Upper lobe of left lung (tissue), 6 donors: Measurements from ENCODE around the gene SLC39A6. TPM values are rescaled to one million over a fixed set of nuclear protein-coding genes. Genes with fewer than 3 reads are reported as not detected.

Experiments
- ATAC-seq, 2 donors: fragments of 200-7000 bp; cut with Tn5 transposase; one replicate each; pipeline ENCODE4 v1.9.1; 2022; ENCODE audit warnings: mild to moderate bottlenecking in 2 of 2, moderate library complexity in 2 of 2; ENCODE audit not compliant: low FRiP score in 2 of 2
- DNase-seq, 2 donors: peaks; one replicate each; pipeline ENCODE4 v3.0.0-alpha.2; 2019 to 2020
- H3K27ac ChIP-seq, 4 donors: fragments of 200-600 bp; sonication (generic); one replicate each; pipeline ENCODE4 v1.5.1; 2016 to 2019
- H3K27me3 ChIP-seq, 4 donors: fragments of 200-600 bp; sonication (generic); one replicate each; pipeline ENCODE4 v1.5.1; 2017 to 2019
- H3K36me3 ChIP-seq, 4 donors: fragments of 200-600 bp; sonication (generic); one replicate each; pipeline ENCODE4 v1.5.1; 2016 to 2019
- H3K4me1 ChIP-seq, 4 donors: fragments of 200-600 bp; sonication (generic); one replicate each; pipeline ENCODE4 v1.5.1; 2018 to 2019
- H3K4me3 ChIP-seq, 4 donors: fragments of 200-600 bp; sonication (generic); one replicate each; pipeline ENCODE4 v1.5.1; 2017 to 2019; ENCODE audit warnings: mild to moderate bottlenecking in 2 of 4, moderate library complexity in 1 of 4
- H3K9me3 ChIP-seq, 4 donors: fragments of 200-600 bp; sonication (generic); one replicate each; pipeline ENCODE4 v1.5.1; 2018 to 2019
- EP300 ChIP-seq, 4 donors: sonication (generic); formaldehyde crosslinking; IDR thresholded peaks; one replicate each; pipeline ENCODE4 v1.5.1; 2017; ENCODE audit warnings: antibody characterized with exemption in 4 of 4, control low read depth in 2 of 4
- POLR2A ChIP-seq, 4 donors: fragments of 450-650 bp; IDR thresholded peaks; one replicate each; pipeline ENCODE4 v1.5.1; 2016 to 2017; ENCODE audit warnings: antibody characterized with exemption in 4 of 4, mild to moderate bottlenecking in 2 of 4
- POLR2AphosphoS5 ChIP-seq, 2 donors: sonication (generic); formaldehyde crosslinking; IDR thresholded peaks; one replicate each; pipeline ENCODE4 v1.5.1; 2017; ENCODE audit warnings: antibody characterized with exemption in 2 of 2
- WGBS, 2 donors: methylation state at CpG; one replicate each; pipeline ENCODE4 v1.1.5; 2017 to 2018; 5-methylcytosine and 5-hydroxymethylcytosine counted together
- total RNA-seq, 6 donors: library from RNA; depleted of rRNA in 4 of 6; stranded (reverse); fragments of >200 nt in 4 of 6; gene quantifications; one replicate each; pipeline versions ENCODE4 v1.1.0 to v1.2.1, GENCODE V29; 2016 to 2021
- TF ChIP-seq, protein P1 (sequence below), 6 experiments: fragments of 450-650 bp in 4 of 6; fragments of 200-600 bp in 2 of 6; sonication (generic) in 2 of 6; IDR thresholded peaks; one replicate each; pipeline ENCODE4 v1.5.1; 2016 to 2019; ENCODE audit warnings: antibody characterized with exemption in 6 of 6
- donor health status: DM: no; HTN: no; CAD: no; lungs with moderate emphysema.
- donor health status: DM: no; HTN: yes; CAD: no; lungs with severe emphysema.

Gene SLC39A6
- total RNA-seq, 6 donors from 2014 or later, result 10.0 to 39.6 (median 22.7) TPM

GRCh38 chr18:36160959-36161371 is 31.8 kb upstream of the SLC39A6 start:
- TF ChIP-seq, protein P1, sequence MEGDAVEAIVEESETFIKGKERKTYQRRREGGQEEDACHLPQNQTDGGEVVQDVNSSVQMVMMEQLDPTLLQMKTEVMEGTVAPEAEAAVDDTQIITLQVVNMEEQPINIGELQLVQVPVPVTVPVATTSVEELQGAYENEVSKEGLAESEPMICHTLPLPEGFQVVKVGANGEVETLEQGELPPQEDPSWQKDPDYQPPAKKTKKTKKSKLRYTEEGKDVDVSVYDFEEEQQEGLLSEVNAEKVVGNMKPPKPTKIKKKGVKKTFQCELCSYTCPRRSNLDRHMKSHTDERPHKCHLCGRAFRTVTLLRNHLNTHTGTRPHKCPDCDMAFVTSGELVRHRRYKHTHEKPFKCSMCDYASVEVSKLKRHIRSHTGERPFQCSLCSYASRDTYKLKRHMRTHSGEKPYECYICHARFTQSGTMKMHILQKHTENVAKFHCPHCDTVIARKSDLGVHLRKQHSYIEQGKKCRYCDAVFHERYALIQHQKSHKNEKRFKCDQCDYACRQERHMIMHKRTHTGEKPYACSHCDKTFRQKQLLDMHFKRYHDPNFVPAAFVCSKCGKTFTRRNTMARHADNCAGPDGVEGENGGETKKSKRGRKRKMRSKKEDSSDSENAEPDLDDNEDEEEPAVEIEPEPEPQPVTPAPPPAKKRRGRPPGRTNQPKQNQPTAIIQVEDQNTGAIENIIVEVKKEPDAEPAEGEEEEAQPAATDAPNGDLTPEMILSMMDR (IDR thresholded peaks at IDR 0.05), result no peak
- TF ChIP-seq POLR2A (IDR thresholded peaks at IDR 0.05), result no peak
- TF ChIP-seq EP300 (IDR thresholded peaks at IDR 0.05), result no peak
- no peak for TF ChIP-seq POLR2AphosphoS5 (IDR thresholded peaks at IDR 0.05)
- no peak overlapping the region for H3K27ac ChIP-seq
- H3K36me3 ChIP-seq, result peaks cover 25 to 94% (median 44%) of the 10 kb centered on the region in 4 donors
- H3K27me3 ChIP-seq, result no peaks in the 10 kb centered on the region
- H3K4me3 ChIP-seq, result no peak overlapping the region
- no peaks in the 10 kb centered on the region for H3K4me1 ChIP-seq
- ATAC-seq, result no peak
- DNase-seq, result no peak
- H3K9me3 ChIP-seq, result no peaks in the 10 kb centered on the region
- 85 to 88% methylated on average over 4 of the region's 4 CpGs for WGBS, 2 donors

DNA sequence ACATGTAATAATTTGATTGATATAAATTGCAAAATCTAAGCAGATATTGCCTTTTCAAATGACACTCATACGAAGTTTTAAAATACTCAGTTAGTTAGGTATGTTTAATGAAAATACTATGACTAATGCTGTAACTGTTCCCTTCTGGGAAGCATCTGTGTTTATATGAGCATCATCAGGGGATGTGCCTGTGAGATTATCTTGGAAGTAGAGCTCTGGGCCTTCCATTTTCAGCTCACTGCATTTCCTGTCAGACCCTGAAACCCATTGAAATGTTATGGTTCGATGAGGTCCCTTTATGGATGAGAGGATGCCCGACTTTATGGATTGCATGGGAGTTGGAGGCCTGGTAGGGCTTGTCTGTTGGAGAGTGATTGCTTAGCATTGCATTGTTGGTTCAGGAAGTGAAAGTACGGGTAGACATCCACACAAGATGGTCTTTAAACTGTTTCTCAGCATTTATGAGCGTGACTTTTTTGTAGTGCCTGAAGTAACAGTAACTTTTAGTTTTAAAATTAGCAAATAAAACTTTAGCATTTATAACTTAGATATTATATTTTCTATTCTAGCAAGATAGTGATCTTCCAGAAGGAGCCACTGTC is 29.2 kb upstream of the SLC39A6 start:
- no peaks in the 10 kb centered on the region for H3K9me3 ChIP-seq
- TF ChIP-seq, protein P1 (IDR thresholded peaks at IDR 0.05), result no peak
- TF ChIP-seq EP300 (IDR thresholded peaks at IDR 0.05) (peak in 1 of 4 donors; percentile 18), POLR2AphosphoS5 (IDR thresholded peaks at IDR 0.05) (peak in 1 of 2 donors; percentile 30), POLR2A (IDR thresholded peaks at IDR 0.05) (no peak)
- no peak for DNase-seq
- no peak overlapping the region for H3K4me3 ChIP-seq
- ATAC-seq, result peak in 1 of 2 donors; percentile 51
- WGBS, 2 donors, result 55 to 67% methylated on average over 5 of the region's 5 CpGs
- no peaks in the 10 kb centered on the region for H3K4me1 ChIP-seq
- peak overlapping the region in 1 of 4 donors; percentile 36 for H3K27ac ChIP-seq
- peaks cover 27 to 94% (median 49%) of the 10 kb centered on the region in 4 donors for H3K36me3 ChIP-seq
- no peaks in the 10 kb centered on the region for H3K27me3 ChIP-seq

GRCh38 chr18:36157441-36157840 is 28.3 kb upstream of the SLC39A6 start:
- H3K27me3 ChIP-seq, result no peaks in the 10 kb centered on the region
- no peaks in the 10 kb centered on the region for H3K9me3 ChIP-seq
- ATAC-seq (no peak), DNase-seq (no peak)
- H3K36me3 ChIP-seq, result peaks cover 27 to 94% (median 53%) of the 10 kb centered on the region in 4 donors
- TF ChIP-seq POLR2A (IDR thresholded peaks at IDR 0.05) (no peak), EP300 (IDR thresholded peaks at IDR 0.05) (no peak), POLR2AphosphoS5 (IDR thresholded peaks at IDR 0.05) (no peak)
- TF ChIP-seq, protein P1 (IDR thresholded peaks at IDR 0.05), result no peak
- H3K4me1 ChIP-seq, result no peaks in the 10 kb centered on the region
- no peak overlapping the region for H3K4me3 ChIP-seq
- H3K27ac ChIP-seq, result peak overlapping the region in 1 of 4 donors; percentile 20

DNA sequence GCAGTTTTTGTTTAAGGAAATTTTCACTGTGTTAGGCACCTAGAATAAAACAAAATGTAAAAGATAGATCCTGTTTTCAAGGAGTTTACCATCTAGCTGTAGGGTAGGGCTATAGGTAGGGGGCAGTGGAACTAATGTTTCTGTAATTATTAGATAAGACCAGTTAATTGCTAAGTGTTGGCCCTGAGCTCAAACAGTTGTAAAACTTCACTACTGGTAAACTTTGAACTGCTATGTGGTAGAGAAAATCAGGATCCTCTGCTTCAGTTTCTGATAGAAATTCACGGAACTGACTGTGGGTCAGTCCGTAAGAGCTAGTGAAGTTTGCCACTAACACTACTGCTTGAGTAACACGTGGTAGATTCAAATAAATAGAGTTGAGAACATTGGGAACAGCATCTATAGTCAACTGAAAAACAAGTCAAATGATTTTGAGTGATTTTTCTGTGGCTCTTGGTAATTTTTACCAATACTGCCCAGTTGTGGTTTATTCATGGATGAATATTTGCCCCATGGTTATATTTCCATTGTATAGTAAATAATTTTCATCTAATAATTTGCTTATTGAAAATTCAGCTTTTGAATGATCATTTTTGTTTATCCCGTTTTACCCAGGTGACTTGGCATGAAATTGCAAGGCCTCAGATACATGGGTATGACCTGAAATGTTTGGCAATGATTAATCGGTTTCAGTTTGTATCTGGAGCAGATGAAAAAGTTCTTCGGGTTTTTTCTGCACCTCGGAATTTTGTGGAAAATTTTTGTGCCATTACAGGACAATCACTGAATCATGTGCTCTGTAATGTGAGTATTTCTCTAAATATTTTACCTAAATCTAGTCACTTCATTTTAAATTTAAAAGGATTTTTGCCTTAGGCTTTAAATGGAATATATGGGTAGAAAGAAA is 27.0 kb upstream of the SLC39A6 start:
- no peak overlapping the region for H3K27ac ChIP-seq
- DNase-seq, result no peak
- no peaks in the 10 kb centered on the region for H3K4me1 ChIP-seq
- ATAC-seq, result no peak
- no peaks in the 10 kb centered on the region for H3K9me3 ChIP-seq
- H3K27me3 ChIP-seq, result no peaks in the 10 kb centered on the region
- H3K4me3 ChIP-seq, result no peak overlapping the region
- H3K36me3 ChIP-seq, result peaks cover 22 to 94% (median 54%) of the 10 kb centered on the region in 4 donors
- TF ChIP-seq, protein P1 (IDR thresholded peaks at IDR 0.05), result no peak
- TF ChIP-seq POLR2AphosphoS5 (IDR thresholded peaks at IDR 0.05) (no peak), EP300 (IDR thresholded peaks at IDR 0.05) (no peak), POLR2A (IDR thresholded peaks at IDR 0.05) (no peak)
- WGBS, 2 donors, result 95 to 96% methylated on average over 7 of the region's 7 CpGs
